ENCODE results near the gene RET.

The RET gene

DNA sequence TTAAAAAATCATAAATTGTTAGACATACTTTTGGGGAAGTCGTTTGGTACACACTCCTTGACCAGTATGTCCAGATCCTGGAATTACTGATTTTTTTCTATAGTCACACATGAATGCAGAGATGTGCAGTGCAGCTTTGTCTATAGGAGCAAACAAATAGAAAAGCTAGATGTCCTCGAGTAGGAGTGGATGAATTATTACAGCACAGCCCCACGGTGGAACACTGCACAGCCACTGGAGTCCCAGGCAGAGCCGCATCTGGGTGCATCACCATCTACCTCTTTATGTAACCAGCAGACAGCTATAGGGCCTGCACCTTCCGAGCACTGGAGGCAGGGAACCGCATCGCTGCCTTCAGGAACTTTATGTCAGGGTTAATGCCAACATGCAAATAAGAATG lies 17.0 kb upstream of the RET start:
- no peak overlapping the region for H3K9ac ChIP-seq (ENCODE audit: low read length)
- no peaks in the 10 kb centered on the region for H3F3A ChIP-seq (ENCODE audit: insufficient read depth)
- no peak overlapping the region for H2AFZ ChIP-seq (ENCODE audit: low read depth, low read length, severe bottlenecking)
- no peaks in the 10 kb centered on the region for H3K79me2 ChIP-seq (ENCODE audit: insufficient read depth, low read length)
- H3K9me2 ChIP-seq (replicated peaks; ENCODE audit: insufficient read depth, low read length): no peaks in the 10 kb centered on the region
- no peak overlapping the region for H3K4me2 ChIP-seq (ENCODE audit: low read depth, low read length, poor library complexity, severe bottlenecking)
- H3K27me3 ChIP-seq (ENCODE audit: low read length): no peaks in the 10 kb centered on the region
- H3K27ac ChIP-seq (ENCODE audit: low read depth, low read length): no peak overlapping the region
- no peaks in the 10 kb centered on the region for H3K36me3 ChIP-seq (ENCODE audit: low read length)
- H3K9me3 ChIP-seq (ENCODE audit: insufficient read depth, low read length): no peaks in the 10 kb centered on the region
- no peaks in the 10 kb centered on the region for H4K20me1 ChIP-seq (ENCODE audit: low read depth, low read length)
- no peak for TF ChIP-seq EZH2phosphoT487 (conservative IDR thresholded peaks at IDR 0.05; ENCODE audit: low read length)
- TF ChIP-seq, protein P1, sequence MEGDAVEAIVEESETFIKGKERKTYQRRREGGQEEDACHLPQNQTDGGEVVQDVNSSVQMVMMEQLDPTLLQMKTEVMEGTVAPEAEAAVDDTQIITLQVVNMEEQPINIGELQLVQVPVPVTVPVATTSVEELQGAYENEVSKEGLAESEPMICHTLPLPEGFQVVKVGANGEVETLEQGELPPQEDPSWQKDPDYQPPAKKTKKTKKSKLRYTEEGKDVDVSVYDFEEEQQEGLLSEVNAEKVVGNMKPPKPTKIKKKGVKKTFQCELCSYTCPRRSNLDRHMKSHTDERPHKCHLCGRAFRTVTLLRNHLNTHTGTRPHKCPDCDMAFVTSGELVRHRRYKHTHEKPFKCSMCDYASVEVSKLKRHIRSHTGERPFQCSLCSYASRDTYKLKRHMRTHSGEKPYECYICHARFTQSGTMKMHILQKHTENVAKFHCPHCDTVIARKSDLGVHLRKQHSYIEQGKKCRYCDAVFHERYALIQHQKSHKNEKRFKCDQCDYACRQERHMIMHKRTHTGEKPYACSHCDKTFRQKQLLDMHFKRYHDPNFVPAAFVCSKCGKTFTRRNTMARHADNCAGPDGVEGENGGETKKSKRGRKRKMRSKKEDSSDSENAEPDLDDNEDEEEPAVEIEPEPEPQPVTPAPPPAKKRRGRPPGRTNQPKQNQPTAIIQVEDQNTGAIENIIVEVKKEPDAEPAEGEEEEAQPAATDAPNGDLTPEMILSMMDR (IDR thresholded peaks at IDR 0.05; ENCODE audit: insufficient read depth, low read length, poor library complexity, severe bottlenecking): no peak
- no peak overlapping the region for H3K4me3 ChIP-seq (ENCODE audit: insufficient read depth, low read length, poor library complexity, severe bottlenecking)

GRCh38 chr10:43060291-43060690 lies 16.6 kb upstream of the RET start:
- Histone ChIP-seq H3K4me3 (ENCODE audit: insufficient read depth, low read length, poor library complexity, severe bottlenecking) (no peak overlapping the region), H3K27me3 (ENCODE audit: low read length) (no peaks in the 10 kb centered on the region), H3K27ac (ENCODE audit: low read depth, low read length) (no peak overlapping the region), H3K9me3 (ENCODE audit: insufficient read depth, low read length) (no peaks in the 10 kb centered on the region), H3K4me2 (ENCODE audit: low read depth, low read length, poor library complexity, severe bottlenecking) (no peak overlapping the region), H3K9ac (ENCODE audit: low read length) (no peak overlapping the region), H3K79me2 (ENCODE audit: insufficient read depth, low read length) (no peaks in the 10 kb centered on the region), H3K9me2 (replicated peaks; ENCODE audit: insufficient read depth, low read length) (no peaks in the 10 kb centered on the region), H3K36me3 (ENCODE audit: low read length) (no peaks in the 10 kb centered on the region), H4K20me1 (ENCODE audit: low read depth, low read length) (no peaks in the 10 kb centered on the region), H2AFZ (ENCODE audit: low read depth, low read length, severe bottlenecking) (no peak overlapping the region), H3F3A (ENCODE audit: insufficient read depth) (no peaks in the 10 kb centered on the region)
- TF ChIP-seq, protein P1 (IDR thresholded peaks at IDR 0.05; ENCODE audit: insufficient read depth, low read length, poor library complexity, severe bottlenecking): no peak
- TF ChIP-seq EZH2phosphoT487 (conservative IDR thresholded peaks at IDR 0.05; ENCODE audit: low read length): no peak

GRCh38 chr10:43061331-43061730 lies 15.5 kb upstream of the RET start:
- TF ChIP-seq, protein P1 (IDR thresholded peaks at IDR 0.05; ENCODE audit: insufficient read depth, low read length, poor library complexity, severe bottlenecking): no peak
- no peak for TF ChIP-seq EZH2phosphoT487 (conservative IDR thresholded peaks at IDR 0.05; ENCODE audit: low read length)
- Histone ChIP-seq H3K9ac (ENCODE audit: low read length) (no peak overlapping the region), H4K20me1 (ENCODE audit: low read depth, low read length) (no peaks in the 10 kb centered on the region), H3K4me2 (ENCODE audit: low read depth, low read length, poor library complexity, severe bottlenecking) (no peak overlapping the region), H3K4me3 (ENCODE audit: insufficient read depth, low read length, poor library complexity, severe bottlenecking) (no peak overlapping the region), H3K9me2 (replicated peaks; ENCODE audit: insufficient read depth, low read length) (no peaks in the 10 kb centered on the region), H3K79me2 (ENCODE audit: insufficient read depth, low read length) (no peaks in the 10 kb centered on the region), H3K9me3 (ENCODE audit: insufficient read depth, low read length) (no peaks in the 10 kb centered on the region), H2AFZ (ENCODE audit: low read depth, low read length, severe bottlenecking) (no peak overlapping the region), H3F3A (ENCODE audit: insufficient read depth) (no peaks in the 10 kb centered on the region), H3K27ac (ENCODE audit: low read depth, low read length) (no peak overlapping the region), H3K36me3 (ENCODE audit: low read length) (no peaks in the 10 kb centered on the region), H3K27me3 (ENCODE audit: low read length) (no peaks in the 10 kb centered on the region)

Measured in SU-DHL-6 (cell line).